Mucosa of descending colon (tissue), 3 donors: Measurements from ENCODE around the gene C1orf210. TPM values are rescaled to one million over a fixed set of nuclear protein-coding genes. Genes with fewer than 3 reads are reported as not detected.
A peak's percentile ranks its signal among the peaks of the same experiment; 100 is the strongest.

Source experiments
- ATAC-seq: fragments of 200-7000 bp; cut with Tn5 transposase; one replicate; pipeline ENCODE4 v1.9.1; 2020; ENCODE audit warnings: mild to moderate bottlenecking, moderate library complexity
- DNase-seq, 3 donors: peaks; one replicate each; pipeline ENCODE4 v3.0.0-alpha.2; 2020
- H3K36me3 ChIP-seq: fragments of 200-600 bp; one replicate; pipeline ENCODE4 v1.8.0; 2021; ENCODE audit warnings: low read depth, mild to moderate bottlenecking
- H3K4me1 ChIP-seq: fragments of 200-600 bp; one replicate; pipeline ENCODE4 v1.8.0; 2021; ENCODE audit warnings: low read depth, mild to moderate bottlenecking
- H3K4me3 ChIP-seq: fragments of 200-600 bp; one replicate; pipeline ENCODE4 v1.8.0; 2021; ENCODE audit warnings: mild to moderate bottlenecking
- H3K9me3 ChIP-seq: fragments of 200-600 bp; one replicate; pipeline ENCODE4 v1.8.0; 2021; ENCODE audit warnings: mild to moderate bottlenecking
- CTCF ChIP-seq: fragments of 200-600 bp; IDR thresholded peaks from one replicate; pipeline ENCODE4 v1.8.0; 2022; ENCODE audit warnings: antibody characterized with exemption, mild to moderate bottlenecking
- intact Hi-C, 2 donors: fragments of 100-400 bp; cut with DNase I in 1 of 2; cut with micrococcal nuclease in 1 of 2; formaldehyde crosslinking; loops; one replicate each; pipeline versions ENCODE4 v1.11.0 to v1.11.1; 2022; cut with DNase I, micrococcal nuclease
- total RNA-seq, 3 donors: library from RNA; stranded (reverse); fragmentation: NEBNext Ultra II Directional in 2 of 3; extraction: Animal tissue kit (Norgen Biotek cat#: 25700) in 2 of 3; gene quantifications; one replicate each; pipeline versions ENCODE4 v1.2.1 to v1.2.4, GENCODE V29; 2021 to 2023
- donor health status: DM: no; HTN: no; CAD: no; lungs with moderate emphysema.
- donor health status: DM: no; HTN: no; CAD: no.
- donor health status: DM: no; HTN: yes; CAD: no.

C1orf210 gene
- total RNA-seq, 3 donors from 2014 or later: 33.1 to 102 (median 63.3) TPM

GRCh38 chr1:43306688-43307457 lies 21.5 kb upstream of the C1orf210 start:
- no peak overlapping the region for H3K4me3 ChIP-seq
- H3K9me3 ChIP-seq: no peaks in the 10 kb centered on the region
- no peaks in the 10 kb centered on the region for H3K36me3 ChIP-seq
- TF ChIP-seq CTCF: no peak
- no peak for ATAC-seq
- DNase-seq: peak in 1 of 3 donors; percentile 46
- peaks cover 20% of the 10 kb centered on the region for H3K4me1 ChIP-seq
- intact Hi-C loops: no loop called here

- Histone ChIP-seq H3K9me3 (no peaks in the 10 kb centered on the region), H3K36me3 (no peaks in the 10 kb centered on the region), H3K4me1 (peaks cover 22% of the 10 kb centered on the region), H3K4me3 (no peak overlapping the region)
- intact Hi-C loops: no loop called here
- no peak for ATAC-seq
- DNase-seq: peak in 1 of 3 donors; percentile 22
- no peak for TF ChIP-seq CTCF
Observed at GRCh38 chr1:43305926-43306687, 20.7 kb upstream of the C1orf210 start.

GRCh38 chr1:43305461-43305860 lies 20.1 kb upstream of the C1orf210 start:
- H3K36me3 ChIP-seq: no peaks in the 10 kb centered on the region
- no peak overlapping the region for H3K4me3 ChIP-seq
- TF ChIP-seq CTCF: no peak
- ATAC-seq (no peak), DNase-seq (peak in 1 of 3 donors; percentile 17)
- intact Hi-C loops: no loop called here
- H3K9me3 ChIP-seq: no peaks in the 10 kb centered on the region
- H3K4me1 ChIP-seq: peaks cover 22% of the 10 kb centered on the region

- intact Hi-C loops: no loop called here
- H3K36me3 ChIP-seq: no peaks in the 10 kb centered on the region
- DNase-seq (peak in 1 of 3 donors; percentile 50), ATAC-seq (no peak)
- no peaks in the 10 kb centered on the region for H3K9me3 ChIP-seq
- TF ChIP-seq CTCF: no peak
- H3K4me3 ChIP-seq: no peak overlapping the region
- peaks cover 22% of the 10 kb centered on the region for H3K4me1 ChIP-seq
Observed at GRCh38 chr1:43304771-43305300, 19.5 kb upstream of the C1orf210 start.

GRCh38 chr1:43304314-43304681 lies 18.9 kb upstream of the C1orf210 start:
- intact Hi-C loops: no loop called here
- DNase-seq: no peak
- Histone ChIP-seq H3K4me3 (no peak overlapping the region), H3K36me3 (no peaks in the 10 kb centered on the region), H3K9me3 (no peaks in the 10 kb centered on the region), H3K4me1 (peaks cover 22% of the 10 kb centered on the region)
- TF ChIP-seq CTCF: no peak
- no peak for ATAC-seq
